Activated T-cell treated with anti-CD3 and anti-CD28 coated beads, Interleukin-2, amount 50 U/mL, for 24 hours (primary cell): ENCODE data around the gene RGS12.

ENCODE experiments used
- DNase-seq: peaks from one replicate; pipeline ENCODE4 v3.0.0-alpha.2; 2020
- H3K27ac Mint-ChIP-seq: 2 replicates; pipeline ENCODE4 v1.8.0; 2020; ENCODE audit warnings: mild to moderate bottlenecking, mixed read lengths
- H3K27me3 Mint-ChIP-seq: 2 replicates; pipeline ENCODE4 v1.8.0; 2020; ENCODE audit warnings: mixed read lengths
- H3K36me3 Mint-ChIP-seq: 2 replicates; pipeline ENCODE4 v1.8.0; 2020; ENCODE audit warnings: low read depth, mixed read lengths
- H3K4me1 Mint-ChIP-seq: 2 replicates; pipeline ENCODE4 v1.8.0; 2020; ENCODE audit warnings: low read depth, mixed read lengths
- H3K4me3 Mint-ChIP-seq: 2 replicates; pipeline ENCODE4 v1.8.0; 2020; ENCODE audit warnings: mild to moderate bottlenecking, moderate library complexity, mixed read lengths
- H3K9me3 Mint-ChIP-seq: 2 replicates; pipeline ENCODE4 v1.8.0; 2020; ENCODE audit warnings: mixed read lengths

RGS12 gene

GRCh38 chr4:3285558-3286334, 7.1 kb upstream of the RGS12 start:
- Mint-ChIP-seq H3K4me3 (no peak overlapping the region), H3K4me1 (peaks cover 3% of the 10 kb centered on the region), H3K9me3 (peaks cover 4% of the 10 kb centered on the region), H3K27me3 (peaks cover 20% of the 10 kb centered on the region), H3K36me3 (no peaks in the 10 kb centered on the region), H3K27ac (no peak overlapping the region)
- DNase-seq = no peak

DNA sequence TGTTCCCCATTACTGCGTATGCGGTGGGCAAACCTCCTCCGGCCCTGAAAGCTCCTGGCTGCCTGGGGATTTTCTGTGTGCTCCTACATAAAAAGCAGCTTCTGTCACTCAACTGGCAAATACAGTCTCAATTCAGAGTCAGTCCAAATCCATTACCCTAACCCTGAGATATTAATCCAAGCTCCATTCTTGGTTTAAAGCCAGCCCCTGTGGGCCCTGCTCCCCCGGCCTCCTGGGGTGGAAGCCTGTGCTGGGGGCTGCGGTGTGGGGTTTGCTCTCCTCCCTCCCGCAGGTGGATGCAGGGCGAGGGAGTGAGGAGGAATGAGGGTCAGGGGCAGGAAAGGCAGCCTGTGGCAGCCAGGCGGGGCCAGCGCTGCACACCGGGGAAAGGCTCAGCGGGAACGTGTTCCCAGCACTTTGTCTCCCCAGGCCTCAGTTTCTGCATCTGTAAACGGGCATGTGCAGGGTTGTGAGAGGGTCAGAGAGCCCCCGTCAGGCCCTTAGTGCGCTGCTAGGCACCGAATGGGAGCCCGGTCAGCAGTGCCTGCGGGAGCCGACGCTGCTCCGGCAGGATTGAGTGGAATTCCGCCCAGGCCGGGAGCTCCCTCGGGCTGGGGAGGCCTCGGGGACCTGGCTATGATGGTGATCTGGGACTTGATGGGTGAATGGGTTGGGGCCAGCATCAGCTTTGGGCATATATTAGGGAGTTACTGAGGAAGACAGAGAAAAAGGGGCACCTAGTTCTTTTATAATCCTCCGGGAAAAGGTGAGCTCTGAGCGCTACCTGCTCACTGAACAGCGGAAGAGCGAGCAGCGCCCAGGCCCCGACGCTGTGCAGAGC, 6.3 kb upstream of the RGS12 start:
- H3K27ac Mint-ChIP-seq = no peak overlapping the region
- no peak overlapping the region for H3K4me3 Mint-ChIP-seq
- peaks cover 22% of the 10 kb centered on the region for H3K27me3 Mint-ChIP-seq
- H3K36me3 Mint-ChIP-seq = no peaks in the 10 kb centered on the region
- peak; percentile 20 for DNase-seq
- H3K9me3 Mint-ChIP-seq = peaks cover 4% of the 10 kb centered on the region
- peaks cover 6% of the 10 kb centered on the region for H3K4me1 Mint-ChIP-seq

GRCh38 chr4:3287271-3287971, 5.4 kb upstream of the RGS12 start:
- H3K4me1 Mint-ChIP-seq = peaks cover 10% of the 10 kb centered on the region

GRCh38 chr4:3287972-3288570, 4.8 kb upstream of the RGS12 start:
- Mint-ChIP-seq H3K27ac (no peak overlapping the region), H3K9me3 (no peaks in the 10 kb centered on the region), H3K27me3 (peaks cover 26% of the 10 kb centered on the region), H3K36me3 (no peaks in the 10 kb centered on the region), H3K4me3 (no peak overlapping the region), H3K4me1 (peaks cover 10% of the 10 kb centered on the region)
- peak; percentile 18 for DNase-seq

More at GRCh38 chr4:3287271-3287971, 5.4 kb upstream of the RGS12 start:
- Mint-ChIP-seq H3K27me3 (peaks cover 26% of the 10 kb centered on the region), H3K27ac (no peak overlapping the region), H3K36me3 (no peaks in the 10 kb centered on the region), H3K9me3 (peaks cover 4% of the 10 kb centered on the region), H3K4me3 (no peak overlapping the region)
- DNase-seq = peak; percentile 24

GRCh38 chr4:3288571-3289094, 4.2 kb upstream of the RGS12 start:
- Mint-ChIP-seq H3K27me3 (peaks cover 28% of the 10 kb centered on the region), H3K36me3 (no peaks in the 10 kb centered on the region), H3K4me1 (peaks cover 13% of the 10 kb centered on the region), H3K9me3 (no peaks in the 10 kb centered on the region), H3K4me3 (no peak overlapping the region), H3K27ac (no peak overlapping the region)
- DNase-seq = no peak

GRCh38 chr4:3290476-3290875, 2.3 kb upstream of the RGS12 start:
- H3K27me3 Mint-ChIP-seq = peaks cover 31% of the 10 kb centered on the region
- H3K9me3 Mint-ChIP-seq = no peaks in the 10 kb centered on the region
- H3K27ac Mint-ChIP-seq = no peak overlapping the region
- no peak overlapping the region for H3K4me3 Mint-ChIP-seq
- DNase-seq = peak; percentile 24
- H3K4me1 Mint-ChIP-seq = peaks cover 15% of the 10 kb centered on the region
- H3K36me3 Mint-ChIP-seq = no peaks in the 10 kb centered on the region

DNA sequence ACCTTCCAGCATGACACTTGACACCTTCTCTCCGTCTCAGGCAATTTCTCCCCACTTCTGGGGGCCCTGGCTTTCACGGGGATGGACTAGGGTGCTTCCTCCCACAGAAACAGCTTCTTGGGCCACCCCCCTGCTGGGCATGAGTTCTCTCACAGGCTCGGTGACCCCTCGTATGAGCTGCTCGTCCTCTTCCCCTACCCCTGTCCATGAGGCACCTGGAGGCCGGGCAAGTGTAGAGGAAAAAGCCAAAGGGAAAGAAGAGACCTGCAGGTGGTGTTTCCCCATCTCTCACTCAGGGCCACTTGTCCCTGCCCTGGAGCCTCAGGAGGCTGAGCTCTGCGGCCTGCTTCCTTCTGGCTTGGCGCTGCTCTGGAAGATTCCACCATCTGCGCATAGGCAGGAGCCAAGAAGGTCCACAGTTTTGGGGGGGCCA, 1.9 kb upstream of the RGS12 start:
- Mint-ChIP-seq H3K4me3 (no peak overlapping the region), H3K27me3 (peaks cover 28% of the 10 kb centered on the region), H3K27ac (no peak overlapping the region), H3K4me1 (peaks cover 12% of the 10 kb centered on the region), H3K9me3 (no peaks in the 10 kb centered on the region), H3K36me3 (no peaks in the 10 kb centered on the region)
- peak; percentile 26 for DNase-seq

DNA sequence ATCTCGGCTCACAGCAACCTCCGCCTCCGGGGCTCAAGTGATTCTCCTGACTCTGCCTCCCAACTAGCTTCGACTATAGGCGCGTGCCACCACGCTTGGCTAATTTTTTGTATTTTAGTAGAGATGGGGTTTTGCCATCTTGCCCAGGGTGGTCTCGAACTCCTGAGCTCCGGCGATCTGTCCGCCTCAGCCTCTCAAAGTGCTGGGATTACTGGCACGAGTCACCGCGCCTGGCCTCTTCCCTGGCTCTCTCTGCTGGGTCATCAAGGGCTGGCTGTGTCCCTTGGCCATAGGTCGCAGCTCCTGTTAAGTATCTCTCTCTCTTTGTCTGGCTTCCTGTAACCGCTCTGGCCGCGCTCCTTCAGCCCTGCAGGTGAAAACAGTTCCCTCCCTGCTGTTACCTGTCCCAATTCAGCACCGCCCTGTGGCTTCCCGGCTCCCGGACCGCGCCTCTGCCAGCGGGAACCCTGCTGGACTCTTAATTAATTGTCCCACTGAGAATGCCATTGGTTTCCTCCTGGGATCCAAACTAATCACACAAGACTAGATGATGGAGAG, 1.3 kb upstream of the RGS12 start:
- Mint-ChIP-seq H3K4me3 (peak overlapping the region; percentile 82), H3K9me3 (no peaks in the 10 kb centered on the region), H3K4me1 (peaks cover 12% of the 10 kb centered on the region), H3K36me3 (no peaks in the 10 kb centered on the region), H3K27me3 (peaks cover 22% of the 10 kb centered on the region), H3K27ac (peak overlapping the region; percentile 71)
- no peak for DNase-seq

GRCh38 chr4:3291969-3292570, 751 bp upstream of the RGS12 start:
- Mint-ChIP-seq H3K9me3 (no peaks in the 10 kb centered on the region), H3K36me3 (no peaks in the 10 kb centered on the region), H3K4me3 (peak overlapping the region; percentile 82), H3K27ac (peak overlapping the region; percentile 71), H3K27me3 (peaks cover 18% of the 10 kb centered on the region), H3K4me1 (peaks cover 12% of the 10 kb centered on the region)
- DNase-seq = peak; percentile 51

GRCh38 chr4:3293401-3294391, 875 bp downstream of the RGS12 start:
- H3K4me1 Mint-ChIP-seq = peaks cover 12% of the 10 kb centered on the region
- no peaks in the 10 kb centered on the region for H3K36me3 Mint-ChIP-seq
- H3K27me3 Mint-ChIP-seq = peaks cover 15% of the 10 kb centered on the region
- no peak overlapping the region for H3K27ac Mint-ChIP-seq
- DNase-seq = peak; percentile 61
- peak overlapping the region; percentile 68 for H3K4me3 Mint-ChIP-seq
- peaks cover 7% of the 10 kb centered on the region for H3K9me3 Mint-ChIP-seq

DNA sequence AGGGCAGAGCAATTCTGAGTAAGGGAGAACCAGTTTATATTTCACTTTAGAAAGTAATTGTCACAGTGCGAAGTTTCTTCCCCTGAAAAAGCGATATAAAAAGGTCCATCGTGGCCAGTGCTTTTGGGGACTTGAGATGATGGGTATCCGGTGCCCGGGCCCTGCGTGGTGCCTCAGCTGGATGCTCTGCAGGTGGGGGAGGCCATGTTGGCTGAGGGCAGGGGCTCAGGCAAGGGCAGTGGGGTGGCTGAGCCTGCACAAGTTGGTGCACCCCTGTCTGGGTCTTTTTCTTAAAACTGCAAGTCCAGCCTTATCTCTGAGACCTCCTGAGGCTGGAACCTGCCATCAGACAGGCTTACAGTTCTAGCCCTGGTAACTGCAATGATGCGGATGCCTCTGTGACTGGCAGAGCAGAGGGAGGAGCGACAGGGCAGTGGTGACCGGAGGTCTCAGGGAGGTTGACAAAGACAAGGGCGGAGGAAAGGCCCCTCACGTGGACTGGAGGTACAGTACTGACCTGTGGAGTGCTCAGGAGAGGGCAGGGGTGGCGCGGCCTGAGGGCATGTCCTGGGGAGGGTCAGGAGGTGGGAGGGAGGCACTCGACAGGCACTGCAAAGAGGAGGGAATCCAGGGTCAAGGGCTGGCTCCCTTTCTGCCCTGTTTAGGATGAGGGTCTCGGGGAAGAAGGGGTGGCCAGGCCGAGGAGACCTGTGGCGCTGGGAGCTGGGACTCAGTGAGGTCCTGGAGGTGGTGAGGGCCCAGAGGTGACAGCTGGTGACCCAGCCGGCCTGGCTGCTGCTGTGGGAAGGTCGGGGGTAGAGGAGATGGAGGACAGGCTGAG, 1.8 kb downstream of the RGS12 start:
- H3K9me3 Mint-ChIP-seq = peaks cover 7% of the 10 kb centered on the region
- no peak overlapping the region for H3K4me3 Mint-ChIP-seq
- H3K4me1 Mint-ChIP-seq = peaks cover 15% of the 10 kb centered on the region
- peaks cover 15% of the 10 kb centered on the region for H3K27me3 Mint-ChIP-seq
- no peak overlapping the region for H3K27ac Mint-ChIP-seq
- no peaks in the 10 kb centered on the region for H3K36me3 Mint-ChIP-seq
- peak; percentile 33 for DNase-seq
